K562 (cell line): ENCODE results near the gene CDKN2D. TPM values are rescaled to one million over a fixed set of nuclear protein-coding genes. Genes with fewer than 3 reads are reported as not detected.
A peak's percentile ranks its signal among the peaks of the same experiment; 100 is the strongest.

Source experiments
- C11orf30 ChIP-seq: fragments of 450-650 bp; IDR thresholded peaks from 2 replicates; pipeline ENCODE4 v1.6.1; 2016; ENCODE audit warnings: low read depth, mild to moderate bottlenecking
- CEBPZ ChIP-seq: fragments of 150-350 bp; IDR thresholded peaks from 2 replicates; pipeline ENCODE4 v1.6.1; 2014; ENCODE audit warnings: low read depth, mild to moderate bottlenecking, low read length, borderline replicate concordance
- NFIX ChIP-seq: fragments of 250-450 bp; sonication (Bioruptor Pico); IDR thresholded peaks from 2 replicates; pipeline ENCODE4 v1.4.0; 2020; ENCODE audit warnings: low read depth, mild to moderate bottlenecking, moderate library complexity
- RBM25 ChIP-seq: fragments of 200-400 bp; formaldehyde crosslinking; IDR thresholded peaks from 2 replicates; pipeline ENCODE4 v1.6.1; 2018; ENCODE audit warnings: low read length, low read depth, moderate library complexity; ENCODE audit not compliant: severe bottlenecking
- THRB ChIP-seq: fragments of 450-650 bp; formaldehyde crosslinking; conservative IDR thresholded peaks from 2 replicates; pipeline ENCODE4 v1.4.0; 2022; ENCODE audit warnings: mild to moderate bottlenecking, missing genetic modification characterization
- XRCC3 ChIP-seq: fragments of 450-650 bp; IDR thresholded peaks from 2 replicates; pipeline ENCODE4 v1.6.1; 2017; ENCODE audit warnings: mild to moderate bottlenecking, moderate library complexity
- ZNF695 ChIP-seq: fragments of 450-650 bp; formaldehyde crosslinking; IDR thresholded peaks from 2 replicates; pipeline ENCODE4 v1.4.0; 2020; ENCODE audit warnings: mild to moderate bottlenecking, moderate library complexity
- polyA plus RNA-seq, 8 experiments: library from polyadenylated mRNA; depleted of rRNA in 4 of 8; stranded (reverse) in 5 of 8; unstranded in 3 of 8; fragments of >200 nt; fragmentation: Nextera tagmentation in 2 of 8; fragmentation: Illumina TruSeq in 1 of 8; extraction: Ambion mirVana in 2 of 8; extraction: Trizol in 1 of 8; gene quantifications; 2 replicates each; pipeline versions ENCODE4 v1.2.1 to v1.2.3, GENCODE V29; 2011 to 2014; ENCODE audit warnings: inconsistent platforms in 1 of 8, missing spikeins in 1 of 8
- total RNA-seq, 7 experiments: library from RNA; depleted of rRNA in 6 of 7; stranded (reverse); fragments of >200 nt in 6 of 7; fragmentation: Illumina TruSeq in 2 of 7; extraction: Trizol in 2 of 7; gene quantifications; 2 replicates each; pipeline versions ENCODE4 v1.2.1 to v1.2.3, GENCODE V29; 2011 to 2021; ENCODE audit warnings: low replicate concordance in 1 of 7
- TF ChIP-seq, protein P1 (sequence below): fragments of 450-650 bp; IDR thresholded peaks from 2 replicates; pipeline ENCODE4 v1.6.1; 2016; ENCODE audit warnings: low read depth
- TF ChIP-seq, protein P2 (sequence below), 2 experiments: fragments of 450-650 bp; conservative IDR thresholded peaks; 2 replicates each; pipeline ENCODE4 v1.6.1; 2017; ENCODE audit warnings: mild to moderate bottlenecking in 2 of 2, moderate library complexity in 2 of 2
- TF ChIP-seq, protein P3 (sequence below), 2 experiments: IDR thresholded peaks; 2 replicates each; pipeline ENCODE4 v1.6.1; 2011; ENCODE audit warnings: borderline replicate concordance in 1 of 2, control low read depth in 1 of 2, low read depth in 1 of 2, low read length in 1 of 2, mild to moderate bottlenecking in 1 of 2, mixed read lengths in 1 of 2, moderate library complexity in 1 of 2; ENCODE audit not compliant: insufficient read depth in 1 of 2, insufficient read length in 1 of 2, poor library complexity in 1 of 2, severe bottlenecking in 1 of 2; ENCODE audit errors: extremely low read depth in 1 of 2

Gene CDKN2D
- total and polyA plus RNA-seq, 9 of the 15 experiments (the other 6 are each of a cell fraction or from before 2014, with no cell fraction given): 0.41 to 8.2 (median 3.7) TPM

DNA sequence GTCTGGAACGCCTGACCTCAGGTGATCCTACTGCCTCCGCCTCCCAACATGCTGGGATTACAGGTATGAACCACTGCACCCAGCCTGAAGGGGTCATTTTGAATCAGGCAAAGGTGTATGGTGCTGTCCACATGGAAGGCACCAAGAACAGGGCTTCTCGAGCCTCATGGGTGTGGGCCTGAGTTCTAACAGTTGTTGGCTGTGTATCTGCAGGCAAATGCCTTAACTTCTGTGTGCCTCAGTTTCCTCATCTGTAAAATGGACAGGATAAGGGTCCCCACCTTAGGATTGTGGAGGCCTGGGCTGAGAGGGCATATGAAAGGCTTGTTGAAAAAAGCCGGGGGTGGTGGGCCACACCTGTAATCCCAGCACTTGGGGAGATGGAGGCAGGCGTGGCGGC, 9.2 kb upstream of the CDKN2D start (continued):
- TF ChIP-seq, protein P1, sequence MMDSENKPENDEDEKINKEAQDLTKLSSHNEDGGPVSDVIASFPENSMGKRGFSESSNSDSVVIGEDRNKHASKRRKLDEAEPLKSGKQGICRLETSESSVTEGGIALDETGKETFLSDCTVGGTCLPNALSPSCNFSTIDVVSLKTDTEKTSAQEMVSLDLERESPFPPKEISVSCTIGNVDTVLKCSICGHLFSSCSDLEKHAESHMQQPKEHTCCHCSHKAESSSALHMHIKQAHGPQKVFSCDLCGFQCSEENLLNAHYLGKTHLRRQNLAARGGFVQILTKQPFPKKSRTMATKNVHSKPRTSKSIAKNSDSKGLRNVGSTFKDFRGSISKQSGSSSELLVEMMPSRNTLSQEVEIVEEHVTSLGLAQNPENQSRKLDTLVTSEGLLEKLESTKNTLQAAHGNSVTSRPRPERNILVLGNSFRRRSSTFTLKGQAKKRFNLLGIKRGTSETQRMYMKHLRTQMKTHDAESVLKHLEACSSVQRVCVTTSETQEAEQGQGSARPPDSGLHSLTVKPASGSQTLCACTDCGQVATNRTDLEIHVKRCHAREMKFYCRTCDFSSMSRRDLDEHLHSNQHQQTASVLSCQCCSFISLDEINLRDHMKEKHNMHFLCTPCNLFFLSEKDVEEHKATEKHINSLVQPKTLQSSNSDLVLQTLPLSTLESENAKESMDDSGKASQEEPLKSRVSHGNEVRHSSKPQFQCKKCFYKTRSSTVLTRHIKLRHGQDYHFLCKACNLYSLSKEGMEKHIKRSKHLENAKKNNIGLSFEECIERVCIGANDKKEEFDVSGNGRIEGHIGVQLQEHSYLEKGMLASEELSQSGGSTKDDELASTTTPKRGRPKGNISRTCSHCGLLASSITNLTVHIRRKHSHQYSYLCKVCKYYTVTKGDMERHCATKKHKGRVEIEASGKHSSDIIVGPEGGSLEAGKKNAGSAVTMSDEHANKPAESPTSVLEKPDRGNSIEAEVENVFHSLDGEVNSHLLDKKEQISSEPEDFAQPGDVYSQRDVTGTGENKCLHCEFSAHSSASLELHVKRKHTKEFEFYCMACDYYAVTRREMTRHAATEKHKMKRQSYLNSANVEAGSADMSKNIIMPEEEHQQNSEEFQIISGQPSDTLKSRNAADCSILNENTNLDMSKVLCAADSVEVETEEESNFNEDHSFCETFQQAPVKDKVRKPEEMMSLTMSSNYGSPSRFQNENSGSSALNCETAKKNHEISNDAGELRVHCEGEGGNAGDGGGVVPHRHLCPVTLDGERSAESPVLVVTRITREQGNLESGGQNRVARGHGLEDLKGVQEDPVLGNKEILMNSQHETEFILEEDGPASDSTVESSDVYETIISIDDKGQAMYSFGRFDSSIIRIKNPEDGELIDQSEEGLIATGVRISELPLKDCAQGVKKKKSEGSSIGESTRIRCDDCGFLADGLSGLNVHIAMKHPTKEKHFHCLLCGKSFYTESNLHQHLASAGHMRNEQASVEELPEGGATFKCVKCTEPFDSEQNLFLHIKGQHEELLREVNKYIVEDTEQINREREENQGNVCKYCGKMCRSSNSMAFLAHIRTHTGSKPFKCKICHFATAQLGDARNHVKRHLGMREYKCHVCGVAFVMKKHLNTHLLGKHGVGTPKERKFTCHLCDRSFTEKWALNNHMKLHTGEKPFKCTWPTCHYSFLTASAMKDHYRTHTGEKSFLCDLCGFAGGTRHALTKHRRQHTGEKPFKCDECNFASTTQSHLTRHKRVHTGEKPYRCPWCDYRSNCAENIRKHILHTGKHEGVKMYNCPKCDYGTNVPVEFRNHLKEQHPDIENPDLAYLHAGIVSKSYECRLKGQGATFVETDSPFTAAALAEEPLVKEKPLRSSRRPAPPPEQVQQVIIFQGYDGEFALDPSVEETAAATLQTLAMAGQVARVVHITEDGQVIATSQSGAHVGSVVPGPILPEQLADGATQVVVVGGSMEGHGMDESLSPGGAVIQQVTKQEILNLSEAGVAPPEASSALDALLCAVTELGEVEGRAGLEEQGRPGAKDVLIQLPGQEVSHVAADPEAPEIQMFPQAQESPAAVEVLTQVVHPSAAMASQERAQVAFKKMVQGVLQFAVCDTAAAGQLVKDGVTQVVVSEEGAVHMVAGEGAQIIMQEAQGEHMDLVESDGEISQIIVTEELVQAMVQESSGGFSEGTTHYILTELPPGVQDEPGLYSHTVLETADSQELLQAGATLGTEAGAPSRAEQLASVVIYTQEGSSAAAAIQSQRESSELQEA: no peak
- no peak for TF ChIP-seq NFIX (CRISPR knock-in tag)
- TF ChIP-seq CEBPZ: no peak
- TF ChIP-seq XRCC3: no peak
- TF ChIP-seq THRB (CRISPR knock-in tag): no peak
- TF ChIP-seq C11orf30: no peak
- peak; percentile 39 for TF ChIP-seq RBM25
- no peak for TF ChIP-seq ZNF695 (CRISPR knock-in tag)
- TF ChIP-seq, protein P2, sequence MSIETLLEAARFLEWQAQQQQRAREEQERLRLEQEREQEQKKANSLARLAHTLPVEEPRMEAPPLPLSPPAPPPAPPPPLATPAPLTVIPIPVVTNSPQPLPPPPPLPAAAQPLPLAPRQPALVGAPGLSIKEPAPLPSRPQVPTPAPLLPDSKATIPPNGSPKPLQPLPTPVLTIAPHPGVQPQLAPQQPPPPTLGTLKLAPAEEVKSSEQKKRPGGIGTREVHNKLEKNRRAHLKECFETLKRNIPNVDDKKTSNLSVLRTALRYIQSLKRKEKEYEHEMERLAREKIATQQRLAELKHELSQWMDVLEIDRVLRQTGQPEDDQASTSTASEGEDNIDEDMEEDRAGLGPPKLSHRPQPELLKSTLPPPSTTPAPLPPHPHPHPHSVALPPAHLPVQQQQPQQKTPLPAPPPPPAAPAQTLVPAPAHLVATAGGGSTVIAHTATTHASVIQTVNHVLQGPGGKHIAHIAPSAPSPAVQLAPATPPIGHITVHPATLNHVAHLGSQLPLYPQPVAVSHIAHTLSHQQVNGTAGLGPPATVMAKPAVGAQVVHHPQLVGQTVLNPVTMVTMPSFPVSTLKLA (conservative IDR thresholded peaks at IDR 0.05): no peak
- TF ChIP-seq, protein P3, sequence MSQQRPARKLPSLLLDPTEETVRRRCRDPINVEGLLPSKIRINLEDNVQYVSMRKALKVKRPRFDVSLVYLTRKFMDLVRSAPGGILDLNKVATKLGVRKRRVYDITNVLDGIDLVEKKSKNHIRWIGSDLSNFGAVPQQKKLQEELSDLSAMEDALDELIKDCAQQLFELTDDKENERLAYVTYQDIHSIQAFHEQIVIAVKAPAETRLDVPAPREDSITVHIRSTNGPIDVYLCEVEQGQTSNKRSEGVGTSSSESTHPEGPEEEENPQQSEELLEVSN (IDR thresholded peaks at IDR 0.05; ENCODE audit: borderline replicate concordance in 1 of 2, extremely low read depth in 1 of 2, insufficient read depth in 1 of 2, insufficient read length in 1 of 2, low read depth in 1 of 2, low read length in 1 of 2, poor library complexity in 1 of 2, severe bottlenecking in 1 of 2): no peak
